ENCODE measurements around the gene APCDD1L.
"Not testable (repeated sequence)": the region's sequence is repeated elsewhere in the genome, so short reads cannot be mapped to it uniquely, and the experiment has no call there.

Gene APCDD1L

DNA sequence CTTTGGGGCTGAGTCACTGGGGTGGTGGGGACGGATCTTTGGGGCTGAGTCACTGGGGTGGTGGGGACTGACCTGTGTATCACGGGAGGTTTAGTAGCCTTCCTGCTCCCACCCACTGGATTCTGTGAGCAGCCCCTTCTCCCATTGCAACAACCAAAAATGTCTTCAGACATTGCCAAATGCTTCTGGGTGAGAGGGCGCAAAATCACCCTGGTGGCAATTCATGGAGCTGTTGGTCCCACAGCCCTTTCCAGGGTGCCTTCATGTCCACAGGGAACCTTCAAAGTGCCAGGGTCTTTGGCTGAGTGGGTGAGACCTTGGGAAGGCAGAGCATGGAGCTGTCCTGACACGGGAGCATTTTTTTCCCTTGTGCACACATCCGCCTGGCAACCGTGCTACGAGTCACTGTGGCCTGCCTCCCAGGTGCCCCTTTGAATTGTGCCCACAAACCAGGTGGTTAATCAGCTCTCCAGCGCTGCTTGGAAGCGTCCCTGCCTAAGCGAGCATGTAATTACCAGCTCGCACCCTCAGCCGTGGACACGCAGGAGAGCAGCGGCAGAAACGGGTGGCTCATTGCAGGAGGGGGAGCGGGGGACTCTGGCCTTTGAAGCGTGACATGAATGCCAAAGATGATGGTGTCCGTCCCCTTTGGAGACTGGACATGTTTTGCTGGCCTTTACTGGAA, 27.4 kb upstream of the APCDD1L start:
- no peaks in the 10 kb centered on the region for H3K36me3 ChIP-seq (replicated peaks)
- TF ChIP-seq CTCF (IDR thresholded peaks at IDR 0.05; ENCODE audit: low read depth, low read length, missing control alignments): peak; percentile 25
- no peak overlapping the region for H3K27ac ChIP-seq
- no peak overlapping the region for H3K4me3 ChIP-seq (ENCODE audit: low read depth, low read length)
- in situ Hi-C loops (cut with HindIII; ENCODE audit: low pct_ligation_motif_present, low sequenced_read_pairs): no loop called here
- no peak for DNase-seq
- no peaks in the 10 kb centered on the region for H3K27me3 ChIP-seq (replicated peaks)

DNA sequence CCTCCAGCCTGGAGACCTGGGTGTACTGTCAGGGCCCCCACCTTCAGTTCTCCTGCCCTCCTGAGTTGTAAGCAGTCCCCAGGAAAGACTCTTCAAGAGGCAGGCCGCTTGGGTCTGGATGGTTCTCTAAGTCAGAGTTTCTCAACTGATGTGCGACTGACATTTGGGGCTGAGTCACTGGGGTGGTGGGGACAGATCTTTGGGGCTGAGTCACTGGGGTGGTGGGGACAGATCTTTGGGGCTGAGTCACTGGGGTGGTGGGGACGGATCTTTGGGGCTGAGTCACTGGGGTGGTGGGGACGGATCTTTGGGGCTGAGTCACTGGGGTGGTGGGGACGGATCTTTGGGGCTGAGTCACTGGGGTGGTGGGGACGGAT, 26.8 kb upstream of the APCDD1L start:
- H3K27ac ChIP-seq; H3K36me3 ChIP-seq (replicated peaks); in situ Hi-C loops (cut with HindIII; ENCODE audit: low pct_ligation_motif_present, low sequenced_read_pairs); H3K4me3 ChIP-seq (ENCODE audit: low read depth, low read length); H3K27me3 ChIP-seq (replicated peaks): not testable (repeated sequence)
- DNase-seq: peak; percentile 20

- Histone ChIP-seq H3K27me3 (replicated peaks) (no peaks in the 10 kb centered on the region), H3K27ac (no peak overlapping the region), H3K36me3 (replicated peaks) (no peaks in the 10 kb centered on the region), H3K4me3 (ENCODE audit: low read depth, low read length) (no peak overlapping the region)
- TF ChIP-seq CTCF (IDR thresholded peaks at IDR 0.05; ENCODE audit: low read depth, low read length, missing control alignments): no peak
- peak; percentile 29 for DNase-seq
- in situ Hi-C loops (cut with HindIII; ENCODE audit: low pct_ligation_motif_present, low sequenced_read_pairs): no loop called here
These were observed 23.6 kb upstream of the APCDD1L start for GRCh38 chr20:58538752-58539151.

- Histone ChIP-seq H3K36me3 (replicated peaks) (no peaks in the 10 kb centered on the region), H3K27ac (no peak overlapping the region), H3K27me3 (replicated peaks) (no peaks in the 10 kb centered on the region), H3K4me3 (ENCODE audit: low read depth, low read length) (no peak overlapping the region)
- in situ Hi-C loops (cut with HindIII; ENCODE audit: low pct_ligation_motif_present, low sequenced_read_pairs): no loop called here
- no peak for DNase-seq
- TF ChIP-seq CTCF (IDR thresholded peaks at IDR 0.05; ENCODE audit: low read depth, low read length, missing control alignments): no peak
These were observed 22.6 kb upstream of the APCDD1L start for GRCh38 chr20:58537831-58538230.

DNA sequence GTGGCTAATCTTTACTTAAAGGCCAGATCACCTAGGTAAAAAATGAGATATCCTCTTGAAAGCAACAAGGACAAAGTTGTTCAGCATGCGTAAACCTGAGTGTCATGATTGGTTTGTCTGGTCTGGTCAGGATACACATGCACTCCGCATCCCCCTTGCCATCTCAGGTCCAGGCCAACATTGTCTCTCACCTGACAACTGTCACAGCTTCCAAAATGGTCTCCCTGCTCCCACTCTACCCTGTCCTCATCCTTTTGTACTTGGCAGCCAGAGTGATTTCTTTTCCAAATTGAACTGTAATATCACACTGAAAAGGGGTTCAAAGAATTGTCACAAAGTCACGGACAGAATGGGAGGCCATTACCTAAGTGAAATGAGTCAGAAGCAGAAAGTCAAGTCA, 21.1 kb upstream of the APCDD1L start:
- TF ChIP-seq CTCF (IDR thresholded peaks at IDR 0.05; ENCODE audit: low read depth, low read length, missing control alignments): no peak
- Histone ChIP-seq H3K4me3 (ENCODE audit: low read depth, low read length) (no peak overlapping the region), H3K27me3 (replicated peaks) (no peaks in the 10 kb centered on the region), H3K27ac (no peak overlapping the region), H3K36me3 (replicated peaks) (no peaks in the 10 kb centered on the region)
- in situ Hi-C loops (cut with HindIII; ENCODE audit: low pct_ligation_motif_present, low sequenced_read_pairs): no loop called here
- no peak for DNase-seq

DNA sequence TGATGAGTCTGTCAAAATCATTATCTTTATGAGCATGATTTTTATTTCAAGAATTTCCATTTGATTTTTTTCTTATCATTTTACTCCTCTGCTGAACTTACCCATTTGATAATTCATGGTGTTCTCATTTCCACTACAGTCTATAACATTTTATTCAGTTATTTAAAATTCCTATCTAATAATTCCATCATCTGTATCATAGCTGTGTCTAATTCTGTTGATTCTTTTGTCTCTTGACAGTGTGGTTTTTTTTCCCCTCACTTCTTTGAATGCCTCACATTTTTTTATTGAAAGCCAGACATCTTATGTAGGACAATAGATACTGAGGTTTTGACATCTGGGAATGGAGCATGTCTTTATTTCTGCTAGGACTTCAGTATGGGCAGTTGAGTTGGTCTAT, 16.5 kb upstream of the APCDD1L start:
- Histone ChIP-seq H3K27me3 (replicated peaks) (no peaks in the 10 kb centered on the region), H3K36me3 (replicated peaks) (no peaks in the 10 kb centered on the region), H3K27ac (no peak overlapping the region), H3K4me3 (ENCODE audit: low read depth, low read length) (no peak overlapping the region)
- in situ Hi-C loops (cut with HindIII; ENCODE audit: low pct_ligation_motif_present, low sequenced_read_pairs): no loop called here
- TF ChIP-seq CTCF (IDR thresholded peaks at IDR 0.05; ENCODE audit: low read depth, low read length, missing control alignments): no peak
- no peak for DNase-seq
